Measurements from ENCODE around the gene SLC39A10.
"Not testable (repeated sequence)": the region's sequence is repeated elsewhere in the genome, so short reads cannot be mapped to it uniquely, and the experiment has no call there.

Gene SLC39A10

DNA sequence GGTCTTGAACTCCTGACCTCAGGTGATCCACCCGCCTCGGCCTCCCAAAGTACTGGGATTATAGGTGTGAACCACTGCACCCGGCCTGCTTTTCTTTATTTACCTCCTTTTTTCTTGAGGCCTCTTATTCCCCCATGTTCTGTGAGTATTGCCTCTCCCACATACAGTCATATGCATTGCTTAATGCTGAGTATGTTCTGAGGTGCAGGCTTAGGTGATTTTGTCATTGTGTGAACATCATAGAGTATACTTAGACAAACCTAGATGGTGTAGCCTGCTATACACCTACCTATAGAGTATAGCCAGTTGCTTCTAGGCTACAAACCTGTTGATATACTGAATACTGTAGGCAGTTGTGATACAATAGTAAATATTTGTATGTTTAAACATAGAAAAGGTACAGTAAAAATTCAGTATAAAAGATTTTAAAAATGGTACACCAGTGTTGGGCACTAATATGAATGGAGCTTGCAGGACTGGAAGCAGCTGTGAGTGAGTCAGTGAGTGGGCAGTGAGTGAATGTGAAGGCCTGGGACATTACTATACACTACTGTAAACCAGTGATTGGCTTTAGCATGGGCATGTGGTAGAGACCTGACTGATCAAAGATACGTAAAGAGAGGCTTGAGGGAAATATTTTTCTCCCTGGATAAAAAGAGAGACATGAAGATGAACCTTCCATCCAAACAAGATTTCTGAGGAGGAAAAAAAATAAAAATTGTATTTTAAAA lies 17.6 kb downstream of the SLC39A10 start:
- no peak for DNase-seq (ENCODE audit: low read depth)

DNA sequence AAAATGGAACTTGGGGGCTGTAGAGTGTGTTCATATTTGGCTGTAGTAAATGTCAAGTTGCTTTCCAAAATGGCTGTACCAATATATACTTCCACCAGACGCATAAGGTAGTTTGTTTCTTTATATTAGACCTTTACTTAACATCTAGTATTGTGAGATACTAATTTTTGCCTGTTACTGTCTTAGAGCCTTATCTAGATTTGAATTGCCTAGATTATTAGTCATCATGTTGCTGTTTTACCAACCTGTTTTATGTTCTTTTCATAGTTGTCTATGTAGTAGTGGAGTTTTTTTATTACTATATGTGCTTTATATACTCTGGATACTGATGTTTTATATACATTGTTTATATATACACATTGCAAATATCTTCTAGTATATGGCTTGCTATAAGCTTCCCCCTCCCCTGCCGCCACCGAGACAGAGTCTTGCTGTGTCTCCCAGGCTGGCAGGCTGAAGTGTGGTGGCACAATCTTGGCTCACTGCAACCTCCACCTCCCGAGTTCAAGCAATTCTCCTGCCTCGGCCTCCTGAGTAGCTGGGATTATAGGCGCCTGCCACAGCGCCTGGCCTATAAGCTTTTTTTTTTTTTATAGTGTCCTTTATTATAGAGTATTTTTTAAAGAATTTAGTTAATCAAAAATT lies 18.9 kb downstream of the SLC39A10 start:
- DNase-seq (ENCODE audit: low read depth), result no peak

DNA sequence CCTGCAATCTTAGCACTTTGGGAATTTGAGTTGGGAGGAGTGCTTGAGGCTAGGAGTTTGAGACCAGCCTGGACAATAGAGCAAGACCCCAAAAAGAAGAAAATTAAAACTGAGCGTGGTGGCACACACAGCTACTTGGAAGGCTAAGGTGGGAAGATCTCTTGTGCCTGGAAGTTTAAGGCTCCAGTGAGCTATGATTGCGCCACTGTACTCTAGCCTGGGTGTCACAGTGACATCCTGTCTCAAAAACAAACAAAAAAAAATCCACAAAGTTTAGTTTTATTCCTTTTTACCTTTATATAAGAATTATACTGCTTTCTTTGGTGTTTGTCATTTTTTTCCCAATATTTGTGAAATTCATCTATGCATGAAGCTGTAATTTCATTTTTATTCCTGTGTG lies 20.3 kb downstream of the SLC39A10 start:
- no peak for DNase-seq (ENCODE audit: low read depth)

DNA sequence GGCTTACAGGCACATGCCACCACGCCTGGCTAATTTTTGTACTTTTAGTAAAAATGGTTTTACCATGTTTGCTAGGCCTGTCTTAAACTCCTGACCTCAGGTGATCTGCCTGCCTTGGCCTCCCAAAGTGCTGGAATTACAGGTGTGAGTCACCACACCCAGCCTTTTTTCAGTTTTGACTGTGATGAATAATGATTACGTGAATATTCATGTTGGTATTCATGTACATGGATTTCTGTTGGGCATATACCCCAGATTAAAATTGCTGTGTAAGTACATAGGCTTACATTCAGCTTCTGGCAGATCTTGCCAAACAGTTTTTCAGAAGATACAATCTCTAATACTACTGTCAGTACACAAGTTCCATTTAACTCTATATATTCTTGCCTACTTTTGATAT lies 20.9 kb downstream of the SLC39A10 start:
- no peak for DNase-seq (ENCODE audit: low read depth)

DNA sequence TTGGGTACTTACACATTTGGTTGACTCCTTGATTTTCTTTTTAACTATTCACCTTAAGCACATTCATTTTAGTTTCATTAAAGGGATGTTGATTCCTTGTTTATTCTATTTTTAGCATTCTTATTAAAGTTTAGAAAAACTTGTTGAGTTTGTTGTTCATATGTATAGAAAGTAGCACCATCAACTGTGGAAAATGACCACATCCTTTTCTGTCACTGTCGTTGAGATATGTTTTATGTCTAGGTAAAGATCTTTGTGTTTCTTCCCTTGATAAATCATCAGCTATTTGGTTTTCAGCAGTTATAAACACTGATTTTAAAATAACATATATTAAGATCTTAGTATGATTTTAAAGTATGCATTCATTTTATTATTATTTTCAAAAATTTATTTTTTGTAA lies 25.1 kb downstream of the SLC39A10 start:
- no peak for DNase-seq (ENCODE audit: low read depth)

DNA sequence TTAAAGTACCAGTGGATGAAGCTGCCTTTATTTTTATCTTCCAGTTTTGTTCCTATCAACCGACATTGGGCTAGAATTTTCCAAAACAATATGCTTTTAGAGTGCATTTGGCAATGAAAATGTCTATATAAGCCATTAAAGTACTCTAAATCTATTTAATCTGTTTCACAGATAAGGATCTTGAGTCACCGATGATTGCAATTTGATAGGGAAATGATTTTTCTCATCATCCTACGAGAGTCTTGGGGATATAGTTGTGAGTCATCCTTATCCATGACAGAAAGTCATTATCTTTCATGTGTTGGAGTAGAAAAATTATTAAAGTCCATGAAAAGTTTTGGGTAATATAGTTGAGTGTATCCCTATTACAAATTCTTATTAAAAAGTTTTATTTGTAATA lies 26.1 kb downstream of the SLC39A10 start:
- DNase-seq (ENCODE audit: low read depth), result no peak

DNA sequence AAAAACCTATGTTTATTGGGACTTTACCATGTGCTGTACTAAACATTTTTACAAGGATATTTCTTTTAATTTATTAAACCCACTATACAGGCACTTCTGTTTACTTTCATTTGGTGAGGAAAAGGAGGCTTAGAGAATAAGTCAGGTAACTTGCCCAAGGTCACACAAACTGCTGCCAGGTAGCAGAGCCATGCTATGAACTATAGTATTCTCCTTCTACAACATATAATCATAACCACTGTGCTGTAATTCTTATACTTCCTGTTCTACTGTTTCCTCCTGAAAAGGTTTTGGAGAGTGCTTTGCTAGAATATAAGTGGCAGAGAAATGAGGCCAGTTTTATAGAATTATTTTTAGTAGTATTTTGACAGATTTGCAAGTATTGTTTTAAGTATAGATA lies 29.5 kb downstream of the SLC39A10 start:
- no peak for DNase-seq (ENCODE audit: low read depth)

DNA sequence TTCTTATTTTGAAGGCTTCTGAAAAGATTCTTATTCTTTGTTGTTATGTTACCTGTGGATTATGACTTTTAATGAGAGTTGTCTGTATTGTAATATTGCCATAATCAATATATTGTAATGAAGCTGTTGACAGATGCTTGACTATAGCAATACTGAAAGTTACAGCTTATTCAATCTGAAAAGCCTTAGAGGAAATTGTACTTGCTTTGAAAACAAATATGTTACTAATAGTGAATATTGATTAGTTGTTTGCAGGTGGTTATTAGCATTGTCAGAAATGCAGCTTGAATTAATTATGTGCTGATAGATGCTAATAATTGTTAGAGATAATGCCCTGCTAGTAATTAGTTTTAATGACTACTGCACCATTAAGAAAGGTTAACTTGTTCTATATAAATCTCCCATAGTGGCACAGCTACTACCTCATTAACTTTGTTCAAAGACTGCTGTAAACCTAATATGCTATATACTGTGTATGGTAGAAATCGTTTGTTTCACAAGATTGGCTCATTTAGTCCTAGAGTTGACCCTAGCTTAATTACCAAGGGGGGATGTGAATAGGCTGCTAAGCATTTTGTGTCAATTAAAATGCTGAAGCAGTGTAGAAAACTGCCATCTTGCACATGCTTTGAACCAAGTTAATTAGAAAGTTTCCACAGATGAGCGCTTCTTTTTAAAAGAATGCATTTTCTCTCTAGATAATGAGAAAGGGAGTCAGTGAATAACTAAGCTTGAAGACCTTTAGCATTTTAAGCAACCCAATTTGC lies 30.5 kb downstream of the SLC39A10 start:
- DNase-seq (ENCODE audit: low read depth), result no peak

DNA sequence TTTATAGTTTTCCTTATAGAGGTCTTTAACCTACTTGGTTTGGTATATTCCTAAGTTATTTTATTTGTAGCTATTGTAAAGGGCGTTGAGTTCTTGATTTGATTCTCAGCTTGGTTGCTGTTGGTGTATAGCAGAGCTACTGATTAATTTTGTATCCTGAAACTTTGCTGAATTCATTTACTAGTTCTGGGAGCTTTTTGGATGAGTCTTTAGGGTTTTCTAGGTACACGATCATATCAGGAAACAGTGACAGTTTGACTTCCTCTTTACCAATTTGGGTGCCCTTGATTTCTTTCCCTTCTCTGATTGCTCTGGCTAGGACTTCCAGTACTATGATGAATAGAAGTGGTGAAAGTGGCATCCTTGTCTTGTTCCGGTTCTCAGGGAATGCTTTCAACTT lies 35.5 kb downstream of the SLC39A10 start:
- not testable (repeated sequence) for DNase-seq (ENCODE audit: low read depth)

DNA sequence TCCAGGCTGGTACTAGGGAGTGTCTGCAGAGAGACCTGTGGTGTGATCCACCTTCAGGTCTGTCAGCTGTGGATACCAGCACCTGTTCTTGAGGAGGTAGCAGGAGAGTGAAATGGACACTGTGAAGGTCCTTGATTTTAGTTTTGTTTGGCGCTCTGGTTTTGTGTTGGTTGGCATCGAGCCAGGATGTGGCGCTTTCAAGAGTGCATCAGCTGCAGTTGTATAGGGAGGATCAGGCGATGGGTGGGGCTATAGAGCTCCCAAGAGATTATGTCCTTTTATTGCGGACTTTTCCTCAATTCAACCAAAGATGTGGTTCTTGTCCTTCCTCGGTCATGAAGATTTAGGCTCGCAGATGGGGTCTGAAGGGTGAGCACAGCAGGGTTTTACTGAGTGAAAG lies 37.5 kb downstream of the SLC39A10 start:
- no peak for DNase-seq (ENCODE audit: low read depth)

DNA sequence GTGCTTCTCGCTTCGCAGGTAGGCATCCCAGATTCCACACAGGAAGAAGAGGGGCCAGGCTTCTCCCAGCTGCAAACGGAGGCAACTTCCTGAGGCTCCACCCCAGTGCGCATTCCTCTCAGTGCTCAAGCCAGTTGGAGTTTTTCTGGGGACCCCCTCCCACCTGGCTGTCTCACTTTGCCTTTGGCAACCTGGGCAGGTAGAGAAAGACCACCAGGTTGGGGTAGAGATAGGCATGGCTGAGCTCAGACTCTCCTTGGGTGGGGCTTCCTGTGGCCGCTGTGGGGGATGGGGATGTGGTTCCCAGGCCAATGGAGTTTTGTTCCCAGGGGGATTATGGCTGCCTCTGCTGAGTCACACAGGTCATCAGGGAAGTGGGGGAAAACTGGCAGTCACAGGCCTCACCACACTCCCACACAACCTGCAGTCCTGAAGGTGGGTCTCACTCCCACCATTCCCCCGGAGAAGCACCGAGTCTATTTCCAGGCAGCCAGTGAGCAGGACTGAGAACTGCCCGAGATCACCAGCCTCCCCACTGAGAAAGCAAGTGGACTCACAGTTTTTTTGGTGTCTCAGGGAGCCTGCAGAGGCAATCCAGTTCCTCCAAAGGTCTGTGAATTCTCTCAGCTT lies 38.1 kb downstream of the SLC39A10 start:
- no peak for DNase-seq (ENCODE audit: low read depth)

DNA sequence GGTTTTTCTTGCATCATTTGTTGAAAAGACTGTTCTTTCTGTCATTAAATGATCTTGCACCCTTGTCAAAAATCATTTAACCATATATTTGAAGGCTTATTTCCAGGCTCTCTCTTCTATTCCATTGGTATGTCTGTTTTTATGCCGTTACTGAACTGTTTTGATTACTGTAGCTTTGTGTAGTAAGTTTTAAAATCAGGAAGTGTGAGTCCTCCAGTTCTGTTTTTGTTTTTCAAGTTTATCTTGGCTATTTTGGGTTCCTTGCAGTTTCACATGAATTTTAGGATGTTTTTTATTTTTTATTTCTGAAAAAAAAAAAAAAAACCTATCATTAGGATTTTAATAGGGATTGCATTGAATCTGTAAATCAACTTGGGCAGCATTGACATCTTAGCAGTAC lies 39.0 kb downstream of the SLC39A10 start:
- no peak for DNase-seq (ENCODE audit: low read depth)

DNA sequence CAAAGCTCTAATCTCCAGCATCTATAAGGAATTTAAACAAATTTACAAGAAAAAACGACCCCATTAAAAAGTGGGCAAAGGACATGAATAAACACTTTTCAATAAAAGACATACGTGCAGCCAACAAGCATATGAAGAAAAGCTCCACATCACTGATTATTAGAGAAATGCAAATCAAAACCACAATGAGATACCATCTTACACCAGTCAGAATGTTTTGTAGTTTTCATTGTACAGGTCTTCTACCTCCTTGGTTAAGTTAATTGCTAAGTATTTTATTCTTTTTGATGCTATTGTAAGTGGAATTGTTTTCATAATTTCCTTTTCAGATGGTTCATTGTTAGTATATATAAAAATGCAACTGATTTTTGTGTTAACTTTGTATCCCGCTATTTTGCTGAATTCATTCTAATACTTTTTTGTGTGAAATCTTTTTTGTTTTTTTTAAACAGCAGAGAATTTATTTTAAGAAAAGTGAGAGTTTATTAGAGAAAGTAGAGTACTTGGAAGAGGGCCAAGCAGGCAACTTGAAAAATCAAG lies 40.7 kb downstream of the SLC39A10 start:
- no peak for DNase-seq (ENCODE audit: low read depth)

DNA sequence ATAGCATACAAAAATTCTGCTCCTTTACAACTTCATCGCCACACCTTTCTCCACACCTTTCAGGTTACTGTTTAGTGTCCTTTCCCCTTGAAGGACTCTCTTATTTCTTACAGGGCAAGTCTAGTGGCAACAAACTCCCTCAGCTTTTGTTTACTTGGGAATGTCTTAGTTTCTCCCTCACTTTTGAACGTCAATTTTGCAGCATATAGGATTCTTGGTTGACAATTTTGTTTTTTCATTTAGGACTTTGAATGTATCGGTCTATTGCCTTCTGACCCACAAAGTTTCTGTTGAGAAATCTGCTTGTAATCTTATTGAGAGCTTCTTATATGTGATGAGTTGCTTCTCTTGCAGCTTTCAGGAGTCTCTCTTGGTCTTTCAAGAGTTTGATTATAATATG lies 43.5 kb downstream of the SLC39A10 start:
- DNase-seq (ENCODE audit: low read depth), result no peak

DNA sequence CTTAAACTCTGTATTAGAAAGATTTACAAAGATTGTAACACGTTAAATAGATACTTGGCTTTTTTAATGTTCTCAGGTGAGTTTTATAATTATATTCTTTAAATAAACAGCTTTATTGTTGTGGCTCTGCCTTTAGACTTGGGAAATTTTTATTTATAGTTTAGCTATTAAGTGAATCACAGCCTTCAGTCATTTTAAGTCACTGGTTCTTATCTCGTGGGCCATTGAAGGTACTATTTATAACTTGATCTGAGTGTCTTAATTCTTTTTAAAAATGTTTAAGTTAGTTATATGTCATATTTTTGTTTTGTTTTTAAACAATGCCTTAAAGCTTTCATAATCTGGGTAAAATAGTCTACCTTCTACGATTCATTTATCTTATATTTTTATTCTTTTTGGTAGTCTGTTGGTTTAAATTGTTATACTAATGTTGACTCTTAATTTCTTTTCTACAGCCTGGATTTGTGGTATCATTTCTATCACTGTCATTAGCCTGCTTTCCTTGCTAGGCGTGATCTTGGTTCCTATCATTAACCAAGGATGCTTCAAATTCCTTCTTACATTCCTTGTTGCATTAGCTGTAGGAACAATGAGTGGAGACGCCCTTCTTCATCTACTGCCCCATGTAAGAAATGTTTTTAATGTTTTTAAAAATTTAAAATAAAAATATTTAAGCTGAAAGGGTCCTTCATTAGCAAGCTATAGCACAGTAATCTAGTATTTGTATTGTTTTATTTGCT lies 49.3 kb downstream of the SLC39A10 start:
- DNase-seq (ENCODE audit: low read depth), result no peak

DNA sequence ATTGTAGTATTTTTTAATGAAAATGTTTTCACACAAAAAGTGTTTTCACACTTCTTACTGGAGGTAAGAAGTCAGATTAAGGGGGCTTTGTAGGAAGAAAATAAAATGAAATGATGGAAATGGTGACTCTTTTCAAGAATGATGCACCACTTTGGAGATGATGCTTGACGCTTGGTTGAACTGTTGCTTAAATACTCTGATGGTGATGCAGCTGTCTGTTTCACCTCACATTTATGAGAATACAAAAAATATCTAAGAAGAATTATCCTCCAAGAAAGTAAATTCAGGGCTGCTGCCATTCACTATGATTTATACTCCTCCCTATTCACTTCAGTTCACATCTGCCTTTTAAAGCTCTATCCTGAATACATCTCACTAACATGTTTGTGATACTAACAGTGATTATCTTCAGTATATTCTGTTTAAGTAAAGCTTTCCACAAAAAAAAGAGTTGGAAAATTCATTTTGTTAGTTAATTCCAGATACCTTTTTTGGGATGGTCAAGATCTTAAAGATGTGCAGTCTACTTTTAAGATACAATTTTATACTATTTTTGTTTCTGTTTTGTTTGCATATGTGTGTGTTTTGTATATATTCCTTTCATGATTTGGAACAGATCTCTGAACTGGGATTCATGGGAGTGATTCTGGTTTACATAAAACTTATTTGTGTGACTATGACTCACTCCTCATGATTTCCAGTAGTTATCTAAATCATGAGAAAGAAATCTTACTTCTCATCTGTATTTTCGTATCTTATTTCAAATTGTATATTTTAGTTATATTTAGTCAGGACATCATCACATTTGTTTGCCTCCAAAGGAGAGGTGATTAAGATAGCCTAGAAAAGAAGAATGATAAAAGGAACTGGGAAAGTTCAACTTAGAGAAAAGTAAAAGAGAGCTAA lies 53.1 kb downstream of the SLC39A10 start:
- no peak for DNase-seq (ENCODE audit: low read depth)

DNA sequence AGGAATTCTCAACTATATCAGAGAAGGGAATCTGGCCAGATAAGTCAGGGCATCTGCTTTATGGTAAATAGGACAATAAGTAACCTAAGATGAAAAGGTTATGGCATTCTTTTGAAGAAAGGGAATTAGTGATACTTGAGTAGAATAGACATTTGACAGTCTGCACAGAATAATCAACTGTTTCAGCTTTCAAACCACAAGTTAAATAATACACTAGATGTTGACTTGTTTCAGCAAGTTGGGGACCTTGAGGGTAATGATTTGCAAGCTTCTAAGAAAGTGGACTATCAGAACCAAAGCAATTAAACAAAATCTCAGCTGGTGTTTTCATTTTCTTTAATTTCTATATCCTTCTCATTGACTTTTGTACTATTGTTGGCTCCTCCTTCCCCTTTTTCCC lies 54.5 kb downstream of the SLC39A10 start:
- no peak for DNase-seq (ENCODE audit: low read depth)

DNA sequence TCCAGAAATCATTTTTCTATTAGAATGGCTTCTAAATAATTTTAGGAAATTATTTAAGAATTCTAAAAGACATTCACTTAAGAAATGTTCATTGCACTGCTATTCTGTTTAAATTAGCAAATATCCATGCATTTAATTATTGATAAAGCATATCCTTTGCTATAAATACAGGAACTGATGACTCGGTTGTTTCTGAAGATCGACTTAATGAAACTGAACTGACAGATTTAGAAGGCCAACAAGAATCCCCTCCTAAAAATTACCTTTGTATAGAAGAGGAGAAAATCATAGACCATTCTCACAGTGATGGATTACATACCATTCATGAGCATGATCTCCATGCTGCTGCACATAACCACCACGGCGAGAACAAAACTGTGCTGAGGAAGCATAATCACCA lies 59.4 kb downstream of the SLC39A10 start:
- DNase-seq (ENCODE audit: low read depth), result no peak

DNA sequence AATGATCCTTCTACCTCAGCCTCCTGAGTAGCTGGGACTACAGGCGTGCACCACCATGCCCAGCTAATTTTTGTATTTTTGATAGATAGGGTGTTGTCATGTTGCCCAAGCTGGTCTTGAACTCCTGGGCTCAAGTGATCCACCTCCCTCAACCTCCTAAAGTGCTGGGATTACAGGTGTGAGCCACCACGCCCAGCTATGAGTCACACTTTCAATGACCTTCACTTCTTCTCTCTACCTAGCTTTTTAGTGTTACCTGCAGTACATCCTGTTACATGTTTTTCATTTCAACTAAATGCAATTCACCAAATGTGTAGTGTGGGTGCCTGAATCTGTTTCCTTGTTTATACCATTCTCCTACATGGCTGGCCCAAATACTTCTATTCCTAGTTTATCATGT lies 64.0 kb downstream of the SLC39A10 start:
- no peak for DNase-seq (ENCODE audit: low read depth)

DNA sequence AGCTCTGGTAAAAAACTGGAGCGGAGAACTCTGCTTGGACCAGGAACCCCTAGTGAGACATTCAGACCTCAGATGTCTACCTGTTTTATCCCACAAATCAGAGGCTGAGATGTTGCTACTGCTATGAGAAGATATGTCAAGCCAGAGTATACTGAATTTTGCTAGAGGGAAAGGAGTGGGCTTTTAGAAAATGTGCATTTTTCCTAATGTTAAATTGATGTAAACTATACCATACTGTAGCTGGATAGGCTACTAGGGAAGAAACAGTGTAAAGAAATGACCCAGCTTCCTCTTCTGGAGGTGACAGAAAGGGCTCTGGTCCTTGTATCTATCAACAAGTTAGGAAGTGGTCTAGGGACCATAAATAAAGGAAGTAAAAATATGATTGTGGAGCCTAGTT lies 65.0 kb downstream of the SLC39A10 start:
- no peak for DNase-seq (ENCODE audit: low read depth)

DNA sequence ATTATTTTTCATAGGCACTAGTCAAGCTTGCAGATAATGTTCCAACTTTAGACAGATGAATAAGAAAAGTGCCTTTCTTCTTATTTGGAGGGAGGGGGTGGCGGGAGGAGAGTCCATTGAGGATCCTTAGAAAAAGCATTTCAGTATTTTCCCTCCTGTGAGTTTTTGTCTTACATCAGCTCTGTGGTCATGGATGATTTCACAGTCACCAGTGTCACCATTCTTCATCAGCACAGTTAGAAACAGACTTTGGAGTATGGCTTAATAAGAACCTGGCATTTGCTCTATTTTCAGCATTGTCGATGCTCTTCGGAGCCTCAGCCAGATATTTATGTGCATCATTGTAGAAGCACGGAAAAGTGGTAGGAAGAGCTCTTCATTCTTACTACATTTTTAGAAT lies 70.1 kb downstream of the SLC39A10 start:
- no peak for DNase-seq (ENCODE audit: low read depth)

All from stimulated activated CD8-positive, alpha-beta memory T cell treated with anti-CD3 and anti-CD28 coated beads, Interleukin-12 subunit alpha, Interleukin-12 subunit beta, amount 100 ng/mL, for 1 hour (primary cell).